Measurements from ENCODE around the gene TEX51. TPM values are rescaled to one million over a fixed set of nuclear protein-coding genes. Genes with fewer than 3 reads are reported as not detected.

TEX51 gene
- total RNA-seq, 2 experiments from 2014 or later: not detected

DNA sequence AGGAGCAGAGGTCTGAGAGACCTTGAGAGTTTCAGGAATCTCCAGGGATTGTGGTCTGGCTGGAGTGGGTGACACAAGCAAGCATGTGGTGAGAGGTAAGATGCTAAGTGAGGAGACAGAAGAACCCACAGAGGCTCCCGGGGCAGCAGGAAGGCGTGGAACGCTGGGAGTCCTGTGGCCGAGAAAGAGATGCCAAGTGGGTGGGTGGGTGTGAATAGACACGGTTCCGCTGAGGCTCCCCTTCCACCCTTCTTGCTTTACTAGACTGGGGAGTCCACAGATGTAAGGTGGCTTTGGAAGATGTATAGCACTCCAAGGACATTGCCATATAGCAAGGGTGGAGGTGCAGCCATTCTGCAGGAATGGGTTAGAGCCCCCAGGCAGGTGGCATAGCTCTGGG is 4.2 kb downstream of the TEX51 start:
- H3K36me3 Mint-ChIP-seq (ENCODE audit: low read depth): no peaks in the 10 kb centered on the region
- POLR2A ChIA-PET: no interaction called here
- H3K27me3 Mint-ChIP-seq: peaks cover 3% of the 10 kb centered on the region
- H3K4me1 Mint-ChIP-seq: no peaks in the 10 kb centered on the region
- no peak overlapping the region for H3K27ac Mint-ChIP-seq
- H3K4me3 Mint-ChIP-seq: no peak overlapping the region
- CTCF ChIA-PET: no interaction called here
- peak; percentile 10 for DNase-seq
- H3K9me3 Mint-ChIP-seq: no peaks in the 10 kb centered on the region

GRCh38 chr2:126905991-126906390 is 7.3 kb downstream of the TEX51 start:
- Mint-ChIP-seq H3K9me3 (no peaks in the 10 kb centered on the region), H3K27ac (no peak overlapping the region), H3K36me3 (ENCODE audit: low read depth) (no peaks in the 10 kb centered on the region), H3K27me3 (peaks cover 3% of the 10 kb centered on the region), H3K4me3 (no peak overlapping the region), H3K4me1 (no peaks in the 10 kb centered on the region)
- ChIA-PET CTCF (no interaction called here), POLR2A (no interaction called here)
- no peak for DNase-seq

DNA sequence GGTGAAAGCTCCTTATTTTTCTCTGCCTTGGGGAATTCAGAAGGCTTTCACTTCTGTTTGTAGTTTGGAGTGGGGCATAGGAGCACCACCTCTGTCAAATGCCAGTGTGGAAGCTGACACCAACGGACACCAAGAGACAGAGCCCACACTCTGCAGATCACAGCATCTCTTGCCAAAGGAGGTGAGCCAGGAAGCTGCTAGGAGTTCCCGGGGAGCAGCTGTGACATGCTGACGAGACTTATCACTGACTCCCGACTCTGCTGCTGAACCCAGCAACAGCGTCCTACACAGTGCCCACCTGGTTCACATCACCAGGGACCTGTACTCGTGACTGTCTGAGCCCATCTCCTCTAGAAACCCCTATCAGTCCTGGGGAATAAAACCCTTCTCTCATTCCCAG is 8.1 kb downstream of the TEX51 start:
- H3K9me3 Mint-ChIP-seq: no peaks in the 10 kb centered on the region
- ChIA-PET CTCF (no interaction called here), POLR2A (no interaction called here)
- H3K4me3 Mint-ChIP-seq: no peak overlapping the region
- DNase-seq: no peak
- H3K36me3 Mint-ChIP-seq (ENCODE audit: low read depth): no peaks in the 10 kb centered on the region
- peaks cover 3% of the 10 kb centered on the region for H3K27me3 Mint-ChIP-seq
- no peaks in the 10 kb centered on the region for H3K4me1 Mint-ChIP-seq
- no peak overlapping the region for H3K27ac Mint-ChIP-seq

GRCh38 chr2:126907671-126908070 is 9.0 kb downstream of the TEX51 start:
- Mint-ChIP-seq H3K27me3 (peaks cover 3% of the 10 kb centered on the region), H3K4me3 (no peak overlapping the region), H3K27ac (no peak overlapping the region), H3K36me3 (ENCODE audit: low read depth) (no peaks in the 10 kb centered on the region), H3K4me1 (no peaks in the 10 kb centered on the region), H3K9me3 (no peaks in the 10 kb centered on the region)
- CTCF ChIA-PET: no interaction called here
- POLR2A ChIA-PET: no interaction called here
- DNase-seq: no peak

GRCh38 chr2:126908721-126909177 is 10.1 kb downstream of the TEX51 start:
- Mint-ChIP-seq H3K27ac (no peak overlapping the region), H3K27me3 (peaks cover 3% of the 10 kb centered on the region), H3K4me1 (no peaks in the 10 kb centered on the region), H3K4me3 (no peak overlapping the region), H3K36me3 (ENCODE audit: low read depth) (no peaks in the 10 kb centered on the region), H3K9me3 (no peaks in the 10 kb centered on the region)
- ChIA-PET CTCF (no interaction called here), POLR2A (no interaction called here)
- no peak for DNase-seq

DNA sequence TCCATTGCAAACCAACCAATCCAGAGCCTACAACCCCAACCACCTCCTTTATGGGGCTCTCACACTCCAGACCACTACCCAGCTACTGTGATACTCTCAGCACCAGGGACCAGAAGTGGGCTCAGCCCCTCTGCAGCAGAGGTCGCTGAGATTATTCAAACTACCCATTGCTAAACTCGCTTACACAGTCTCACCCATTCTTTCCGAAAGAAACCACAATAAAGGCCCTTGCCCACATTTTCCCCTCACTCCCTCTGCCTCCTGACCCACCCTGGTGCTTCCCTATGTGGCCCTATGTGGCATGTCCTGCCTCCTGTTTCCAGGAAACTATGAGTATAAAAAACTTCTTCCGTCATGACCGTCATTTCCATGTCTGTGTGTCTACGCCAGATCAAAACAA is 10.7 kb downstream of the TEX51 start:
- no peak overlapping the region for H3K4me3 Mint-ChIP-seq
- CTCF ChIA-PET: no interaction called here
- H3K27ac Mint-ChIP-seq: no peak overlapping the region
- H3K27me3 Mint-ChIP-seq: peaks cover 3% of the 10 kb centered on the region
- H3K36me3 Mint-ChIP-seq (ENCODE audit: low read depth): no peaks in the 10 kb centered on the region
- DNase-seq: no peak
- H3K4me1 Mint-ChIP-seq: no peaks in the 10 kb centered on the region
- POLR2A ChIA-PET: no interaction called here
- H3K9me3 Mint-ChIP-seq: no peaks in the 10 kb centered on the region

GRCh38 chr2:126909781-126910180 is 11.1 kb downstream of the TEX51 start:
- Mint-ChIP-seq H3K4me3 (no peak overlapping the region), H3K4me1 (no peaks in the 10 kb centered on the region), H3K27ac (no peak overlapping the region), H3K27me3 (peaks cover 3% of the 10 kb centered on the region), H3K36me3 (ENCODE audit: low read depth) (no peaks in the 10 kb centered on the region), H3K9me3 (no peaks in the 10 kb centered on the region)
- ChIA-PET POLR2A (no interaction called here), CTCF (no interaction called here)
- no peak for DNase-seq

GRCh38 chr2:126910637-126911036 is 11.9 kb downstream of the TEX51 start:
- POLR2A ChIA-PET: no interaction called here
- CTCF ChIA-PET: no interaction called here
- H3K36me3 Mint-ChIP-seq (ENCODE audit: low read depth): no peaks in the 10 kb centered on the region
- H3K9me3 Mint-ChIP-seq: no peaks in the 10 kb centered on the region
- no peak for DNase-seq
- no peaks in the 10 kb centered on the region for H3K4me1 Mint-ChIP-seq
- H3K27me3 Mint-ChIP-seq: peaks cover 3% of the 10 kb centered on the region
- H3K4me3 Mint-ChIP-seq: no peak overlapping the region
- no peak overlapping the region for H3K27ac Mint-ChIP-seq

DNA sequence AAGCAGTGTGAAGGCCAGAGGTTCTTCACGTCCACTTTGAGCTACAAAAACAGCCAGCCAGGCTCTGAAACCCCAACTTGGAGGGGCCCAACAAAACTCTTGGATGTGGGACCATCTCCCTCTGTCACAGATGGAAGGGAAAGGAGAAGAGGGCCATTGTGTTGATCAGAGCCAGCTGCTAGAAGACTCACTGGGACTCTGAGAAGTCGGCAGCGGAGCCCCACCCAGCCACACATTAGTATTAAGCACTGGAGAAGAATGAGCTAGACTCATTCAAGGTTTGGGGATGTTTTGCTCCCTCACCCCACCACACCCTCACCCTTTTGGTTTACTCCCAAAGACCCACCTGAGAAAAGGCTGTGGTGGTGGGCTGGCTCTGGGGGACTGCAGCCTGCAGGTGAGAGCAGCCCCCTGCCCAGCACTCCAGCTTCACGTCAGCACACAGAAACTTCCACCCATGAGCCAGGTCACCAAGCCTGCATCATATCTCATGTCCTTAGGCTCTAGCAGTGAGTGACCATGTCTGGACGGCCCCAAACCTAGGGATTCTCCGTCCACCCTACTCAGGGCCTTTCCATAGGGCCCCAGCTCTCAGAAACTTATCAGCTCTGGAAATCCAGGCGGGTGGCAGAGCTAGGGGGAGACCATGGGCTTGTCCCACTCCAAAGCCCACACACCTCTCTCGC is 12.6 kb downstream of the TEX51 start:
- Mint-ChIP-seq H3K4me3 (no peak overlapping the region), H3K4me1 (no peaks in the 10 kb centered on the region), H3K27me3 (peaks cover 4% of the 10 kb centered on the region), H3K27ac (no peak overlapping the region), H3K36me3 (ENCODE audit: low read depth) (no peaks in the 10 kb centered on the region), H3K9me3 (no peaks in the 10 kb centered on the region)
- POLR2A ChIA-PET: no interaction called here
- CTCF ChIA-PET: no interaction called here
- no peak for DNase-seq

DNA sequence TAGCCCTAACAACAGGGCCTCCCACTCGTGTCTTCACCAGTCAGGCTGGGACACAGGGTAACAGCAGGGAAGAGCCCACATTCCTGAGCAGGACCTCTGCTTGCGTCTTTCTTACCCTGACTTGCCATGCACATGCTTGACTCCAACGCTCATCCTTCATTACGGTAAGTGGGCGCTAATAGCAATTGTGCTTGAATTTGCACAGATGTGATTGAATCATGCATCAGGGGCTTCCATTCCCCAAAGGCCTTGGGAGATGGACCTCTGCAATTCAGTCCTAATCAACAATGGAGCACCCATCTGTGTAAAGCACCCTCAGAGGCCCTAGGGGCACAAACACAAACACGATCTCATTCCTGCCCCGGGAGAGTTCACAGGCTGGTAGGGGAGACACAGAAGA is 13.5 kb downstream of the TEX51 start:
- Mint-ChIP-seq H3K9me3 (no peaks in the 10 kb centered on the region), H3K36me3 (ENCODE audit: low read depth) (no peaks in the 10 kb centered on the region), H3K27me3 (peaks cover 6% of the 10 kb centered on the region), H3K27ac (no peak overlapping the region), H3K4me1 (no peaks in the 10 kb centered on the region), H3K4me3 (no peak overlapping the region)
- CTCF ChIA-PET: no interaction called here
- no peak for DNase-seq
- POLR2A ChIA-PET: no interaction called here

GRCh38 chr2:126913329-126913728 is 14.6 kb downstream of the TEX51 start:
- Mint-ChIP-seq H3K4me1 (no peaks in the 10 kb centered on the region), H3K9me3 (no peaks in the 10 kb centered on the region), H3K36me3 (ENCODE audit: low read depth) (no peaks in the 10 kb centered on the region), H3K27ac (no peak overlapping the region), H3K27me3 (peaks cover 3% of the 10 kb centered on the region), H3K4me3 (no peak overlapping the region)
- POLR2A ChIA-PET: no interaction called here
- no peak for DNase-seq
- CTCF ChIA-PET: no interaction called here

DNA sequence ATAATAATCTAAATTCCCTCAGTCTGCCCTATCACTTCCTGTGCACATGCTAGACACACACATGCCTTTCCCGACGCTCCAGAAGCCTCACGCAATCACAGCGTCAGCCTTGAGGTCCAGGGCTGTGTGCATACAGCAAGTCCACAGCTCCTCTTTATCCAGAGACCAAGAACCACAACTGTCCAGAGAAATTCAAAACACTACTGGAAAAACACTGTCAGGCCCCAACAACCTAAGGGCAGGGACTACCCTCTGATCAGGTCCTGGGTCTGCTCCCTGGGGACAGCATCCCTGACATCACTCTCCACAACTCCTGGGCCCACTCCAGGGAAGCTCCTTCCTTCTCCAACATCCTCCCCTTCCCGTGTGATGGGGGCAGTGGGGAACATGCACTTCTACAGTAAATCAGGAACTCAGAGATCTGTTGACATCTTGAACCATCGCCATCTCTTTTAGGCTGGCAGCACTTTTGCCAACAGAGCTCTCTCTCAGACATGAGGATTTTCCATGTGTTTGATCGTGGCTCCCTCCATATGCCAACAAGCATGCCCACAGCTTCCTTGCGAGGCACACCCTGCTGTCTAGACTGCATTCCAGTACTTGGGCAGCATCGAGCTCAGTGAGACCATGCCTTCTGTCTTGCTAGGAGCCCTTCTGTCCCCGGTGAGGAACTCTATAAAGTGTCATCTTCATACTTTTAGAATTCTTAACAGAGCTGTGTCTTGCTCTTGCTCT is 15.4 kb downstream of the TEX51 start:
- CTCF ChIA-PET: no interaction called here
- peaks cover 3% of the 10 kb centered on the region for H3K27me3 Mint-ChIP-seq
- H3K4me1 Mint-ChIP-seq: no peaks in the 10 kb centered on the region
- DNase-seq: no peak
- H3K36me3 Mint-ChIP-seq (ENCODE audit: low read depth): no peaks in the 10 kb centered on the region
- no peak overlapping the region for H3K4me3 Mint-ChIP-seq
- no peaks in the 10 kb centered on the region for H3K9me3 Mint-ChIP-seq
- H3K27ac Mint-ChIP-seq: no peak overlapping the region
- POLR2A ChIA-PET: no interaction called here

- DNase-seq: no peak
- CTCF ChIA-PET: no interaction called here
These were observed 16.3 kb downstream of the TEX51 start for GRCh38 chr2:126914811-126915500.

GRCh38 chr2:126915903-126916302 is 17.2 kb downstream of the TEX51 start:
- Mint-ChIP-seq H3K27ac (no peak overlapping the region), H3K4me1 (no peaks in the 10 kb centered on the region), H3K9me3 (no peaks in the 10 kb centered on the region), H3K4me3 (no peak overlapping the region), H3K27me3 (peaks cover 3% of the 10 kb centered on the region), H3K36me3 (ENCODE audit: low read depth) (no peaks in the 10 kb centered on the region)
- ChIA-PET CTCF (no interaction called here), POLR2A (no interaction called here)
- no peak for DNase-seq

More at GRCh38 chr2:126914811-126915500, 16.3 kb downstream of the TEX51 start:
- no peak overlapping the region for H3K4me3 Mint-ChIP-seq
- peaks cover 3% of the 10 kb centered on the region for H3K27me3 Mint-ChIP-seq
- POLR2A ChIA-PET: no interaction called here
- H3K36me3 Mint-ChIP-seq (ENCODE audit: low read depth): no peaks in the 10 kb centered on the region
- no peaks in the 10 kb centered on the region for H3K9me3 Mint-ChIP-seq
- H3K27ac Mint-ChIP-seq: no peak overlapping the region
- no peaks in the 10 kb centered on the region for H3K4me1 Mint-ChIP-seq
